Germinal center (tissue), 1 donor: ENCODE data around the gene MSL1.

ENCODE experiments used
- DNase-seq: peaks from one replicate; pipeline ENCODE4 v3.0.0; 2012; ENCODE audit warnings: mixed read lengths, low spot score

Gene MSL1

GRCh38 chr17:40090237-40091119 is 31.3 kb upstream of the MSL1 start:
- no peak for DNase-seq

GRCh38 chr17:40091691-40092397 is 29.9 kb upstream of the MSL1 start:
- DNase-seq: no peak

GRCh38 chr17:40092581-40092980 is 29.2 kb upstream of the MSL1 start:
- no peak for DNase-seq

- DNase-seq: no peak
Measured at GRCh38 chr17:40093005-40093579, 28.7 kb upstream of the MSL1 start.

GRCh38 chr17:40093580-40094201 is 28.1 kb upstream of the MSL1 start:
- no peak for DNase-seq

- no peak for DNase-seq
Measured at GRCh38 chr17:40094874-40095273, 26.9 kb upstream of the MSL1 start.

- no peak for DNase-seq
Measured at GRCh38 chr17:40095351-40095943, 26.3 kb upstream of the MSL1 start.

GRCh38 chr17:40095944-40096791 is 25.6 kb upstream of the MSL1 start:
- DNase-seq: peak; percentile 89

GRCh38 chr17:40097087-40097486 is 24.7 kb upstream of the MSL1 start:
- no peak for DNase-seq

GRCh38 chr17:40097931-40098845 is 23.6 kb upstream of the MSL1 start:
- DNase-seq: no peak

GRCh38 chr17:40098846-40099618 is 22.7 kb upstream of the MSL1 start:
- peak; percentile 93 for DNase-seq

GRCh38 chr17:40099619-40100418 is 22.0 kb upstream of the MSL1 start:
- peak; percentile 46 for DNase-seq

- DNase-seq: peak; percentile 37
Measured at GRCh38 chr17:40100419-40100668, 21.4 kb upstream of the MSL1 start, which contains the start of gene NR1D1. Gene NR1D1, minus strand, starts transcription at chr17:40100589. Its CDS starts 495 bp downstream, at chr17:40100094.

- peak; percentile 85 for DNase-seq
Measured at GRCh38 chr17:40100669-40101366, 21.0 kb upstream of the MSL1 start.

GRCh38 chr17:40101367-40102210 is 20.2 kb upstream of the MSL1 start:
- DNase-seq: no peak

- no peak for DNase-seq
Measured at GRCh38 chr17:40103071-40103661, 18.6 kb upstream of the MSL1 start.

- DNase-seq: no peak
Measured at GRCh38 chr17:40103688-40104087, 18.1 kb upstream of the MSL1 start.
